ENCODE measurements around the gene PGRMC2. TPM values are rescaled to one million over a fixed set of nuclear protein-coding genes. Genes with fewer than 3 reads are reported as not detected.

Gene PGRMC2
- total and polyA plus RNA-seq, 2 of the 8 experiments (the other 6 are each of a cell fraction or from before 2014, with no cell fraction given), result 9.5 to 85.3 TPM

DNA sequence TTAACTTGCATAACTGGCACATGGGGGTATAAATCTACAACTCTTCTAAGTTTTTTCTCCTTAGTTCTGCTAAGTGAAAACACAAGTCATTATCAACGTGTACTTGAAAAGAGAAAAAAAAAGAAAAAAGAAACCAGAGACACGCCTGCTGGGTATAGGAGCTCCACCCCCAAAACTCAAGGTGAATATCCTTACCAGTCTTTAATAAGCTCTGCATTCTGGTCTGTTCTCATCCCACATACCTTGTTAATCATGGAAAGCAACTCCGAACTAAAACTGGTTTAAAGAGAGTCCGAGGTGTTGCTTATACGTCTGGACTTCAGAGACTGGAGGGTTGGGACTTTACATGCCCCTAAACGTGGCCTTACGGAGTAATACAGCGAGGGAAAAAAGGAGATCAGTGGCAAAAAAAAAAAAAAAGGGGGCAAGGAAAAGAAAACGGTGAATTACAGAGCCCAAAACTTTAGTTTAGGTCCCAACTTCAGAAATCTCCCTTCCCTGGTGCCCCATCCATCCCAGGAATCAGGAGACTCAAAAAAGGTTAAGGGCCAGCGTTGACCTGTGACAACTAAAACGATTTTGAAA lies 1.0 kb downstream of the PGRMC2 start:
- Histone ChIP-seq H2BK20ac (ENCODE audit: low read length) (no peak overlapping the region), H3K79me2 (ENCODE audit: control insufficient read depth in 1 of 2, insufficient read depth in 2 of 2, low read length in 2 of 2) (peaks cover 5 to 67% of the 10 kb centered on the region in 2 experiments), H3K36me3 (ENCODE audit: control insufficient read depth in 2 of 4, insufficient read depth in 4 of 4, low read length in 3 of 4) (peaks cover 0 to 13% (median 0%) of the 10 kb centered on the region in 4 experiments; a peak in 1 of 8 replicates), H3K4me3 (ENCODE audit: extremely low read depth in 1 of 4, insufficient read depth in 2 of 4, low read depth in 3 of 4, low read length in 4 of 4) (peak overlapping the region; percentile 74 to 95 (median 84)), H3K9me3 (ENCODE audit: insufficient read depth in 2 of 2, low read depth in 1 of 2, low read length in 1 of 2) (no peaks in the 10 kb centered on the region), H3K4me2 (ENCODE audit: insufficient read depth in 1 of 2, low read depth in 2 of 2, low read length in 2 of 2) (peak overlapping the region; percentile 64 to 67), H3K4me1 (replicated peaks in 1 of 4; ENCODE audit: control insufficient read depth in 3 of 4, insufficient read depth in 4 of 4, low read length in 3 of 4) (peaks cover 0 to 8% (median 3%) of the 10 kb centered on the region in 4 experiments; a peak in 4 of 7 replicates), H4K8ac (ENCODE audit: extremely low read depth, insufficient read depth, low read length) (peak overlapping the region; percentile 84; the same call in 1 of the 2 replicates), H2BK120ac (replicated peaks; ENCODE audit: low read depth, low read length) (peak overlapping the region; percentile 60), H2AK5ac (ENCODE audit: low read depth, low read length) (no peak overlapping the region), H3K4ac (replicated peaks; ENCODE audit: insufficient read length, low read depth, low read length) (no peak overlapping the region), H3K56ac (replicated peaks; ENCODE audit: insufficient read length, low read depth, low read length) (peak overlapping the region; percentile 32), H3K23me2 (ENCODE audit: low read depth, low read length) (peaks cover 10% of the 10 kb centered on the region), H3K27ac (ENCODE audit: low read depth, low read length) (peak overlapping the region; percentile 81; the same call in 1 of the 2 replicates), H3K9ac (replicated peaks in 1 of 4; ENCODE audit: extremely low read depth in 1 of 4, low read depth in 3 of 4, low read length in 3 of 4) (peak overlapping the region; percentile 70 to 87 (median 80)), H4K20me1 (replicated peaks in 1 of 2; ENCODE audit: control insufficient read depth in 1 of 2, insufficient read depth in 2 of 2, low read length in 2 of 2) (peaks cover 1 to 4% of the 10 kb centered on the region in 2 experiments), H3K79me1 (ENCODE audit: low read depth, low read length) (no peaks in the 10 kb centered on the region), H4K91ac (replicated peaks; ENCODE audit: insufficient read length, low read length) (no peak overlapping the region), H2BK12ac (ENCODE audit: low read depth, low read length) (no peak overlapping the region), H3K18ac (ENCODE audit: extremely low read depth, low read length) (peak overlapping the region; percentile 42; the same call in 1 of the 2 replicates), H3K14ac (ENCODE audit: insufficient read length) (no peak overlapping the region), H2BK5ac (ENCODE audit: low read depth, low read length) (no peak overlapping the region), H2BK15ac (ENCODE audit: low read length) (no peak overlapping the region), H3K23ac (ENCODE audit: insufficient read length) (no peak overlapping the region), H2AFZ (ENCODE audit: low read length) (no peak overlapping the region), H3K27me3 (replicated peaks in 1 of 4; ENCODE audit: control insufficient read depth in 3 of 4, extremely low read depth in 1 of 4, insufficient read depth in 3 of 4, low read length in 3 of 4) (no peaks in the 10 kb centered on the region), H4K5ac (ENCODE audit: insufficient read length, low read depth, low read length) (no peak overlapping the region)
- no peak for DNase-seq (ENCODE audit: low read depth in 1 of 2, low spot score in 2 of 2)
- no peak for FAIRE-seq
- CTCF ChIA-PET (ENCODE audit: partially characterized antibody), result interaction anchor here (0.6 to 3.0 kb wide), 6 partner anchors 11 to 372 kb away, joined by 3 to 10 read pairs (median 3); no protein-coding TSS in a partner anchor
- 3% methylated on average over 10 of the region's 11 CpGs; no CpG with 5 or more reads in 1 of the 2 experiments for WGBS, 2 experiments (ENCODE audit: extremely low coverage in 1 of 2, insufficient coverage in 1 of 2, insufficient read length in 1 of 2, insufficient replicate concordance in 2 of 2, low coverage in 1 of 2, low lambda C conversion rate in 2 of 2, missing lambda C conversion rate in 1 of 2)
- POLR2A ChIA-PET (ENCODE audit: partially characterized antibody), result interaction anchor here (0.7 to 1.8 kb wide), 5 partner anchors 15 to 526 kb away, joined by 3 to 4 read pairs (median 3); no protein-coding TSS in a partner anchor
- TF ChIP-seq ASH2L (IDR thresholded peaks at IDR 0.05; ENCODE audit: low read length) (no peak), CEBPB (IDR thresholded peaks at IDR 0.05; ENCODE audit: low read depth, low read length) (no peak), EZH2 (IDR thresholded peaks at IDR 0.05; ENCODE audit: low read depth, low read length, severe bottlenecking) (no peak), TBP (IDR thresholded peaks at IDR 0.05; ENCODE audit: low read depth, low read length) (peak; percentile 8; the same call in 1 of the 2 replicates), SUZ12 (IDR thresholded peaks at IDR 0.05; ENCODE audit: low read length) (no peak), POLR2A (IDR thresholded peaks at IDR 0.05; ENCODE audit: control extremely low read depth in 1 of 2, low read depth in 2 of 2, low read length in 2 of 2) (peak in 1 of 2 experiments; percentile 2; a peak in 1 of 3 replicates), GTF2F1 (IDR thresholded peaks at IDR 0.05; ENCODE audit: borderline replicate concordance, low read depth, low read length) (no peak), TAF1 (IDR thresholded peaks at IDR 0.05; ENCODE audit: low read depth, low read length) (peak; percentile 19; the same call in 1 of the 2 replicates), CTBP2 (IDR thresholded peaks at IDR 0.05; ENCODE audit: borderline replicate concordance, insufficient read depth, insufficient read length, low read length) (no peak), NANOG (IDR thresholded peaks at IDR 0.05; ENCODE audit: insufficient read depth, low read depth, low read length, poor library complexity, severe bottlenecking) (no peak), RFX5 (IDR thresholded peaks at IDR 0.05; ENCODE audit: borderline replicate concordance, low read depth, low read length) (no peak), KDM1A (IDR thresholded peaks at IDR 0.05; ENCODE audit: borderline replicate concordance, low read length) (no peak), TAF7 (optimal IDR thresholded peaks at IDR 0.05; ENCODE audit: borderline replicate concordance, low read depth, low read length) (no peak)
